Stimulated activated CD8-positive, alpha-beta memory T cell treated with anti-CD3 and anti-CD28 coated beads, Interleukin-15, amount 100 ng/mL, for 48 hours (primary cell): ENCODE data around the gene LRRC28.
"Not testable (repeated sequence)": the region's sequence is repeated elsewhere in the genome, so short reads cannot be mapped to it uniquely, and the experiment has no call there.

Experiments used
- DNase-seq, 2 donors: peaks; one replicate each; pipeline ENCODE4 v3.0.0-alpha.2; 2020; ENCODE audit warnings: low read depth in 2 of 2

Gene LRRC28

DNA sequence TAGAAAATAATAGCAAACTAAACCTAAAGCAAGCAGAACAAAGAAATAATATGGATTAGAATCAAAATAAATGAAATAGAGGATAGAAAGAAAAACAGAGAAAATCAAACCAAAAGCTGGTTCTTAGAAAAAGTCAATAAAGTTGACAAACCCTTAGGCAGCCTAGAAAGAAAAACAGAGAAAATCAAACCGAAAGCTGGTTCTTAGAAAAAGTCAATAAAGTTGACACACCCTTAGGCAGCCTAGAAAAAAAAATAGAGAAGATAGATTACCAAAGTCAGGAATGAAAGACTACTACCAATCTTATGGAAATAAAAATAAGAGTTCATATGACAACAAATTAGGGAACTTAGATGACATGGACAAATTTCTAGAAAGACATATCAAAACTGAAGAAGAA is 142.4 kb downstream of the LRRC28 start:
- no peak for DNase-seq

DNA sequence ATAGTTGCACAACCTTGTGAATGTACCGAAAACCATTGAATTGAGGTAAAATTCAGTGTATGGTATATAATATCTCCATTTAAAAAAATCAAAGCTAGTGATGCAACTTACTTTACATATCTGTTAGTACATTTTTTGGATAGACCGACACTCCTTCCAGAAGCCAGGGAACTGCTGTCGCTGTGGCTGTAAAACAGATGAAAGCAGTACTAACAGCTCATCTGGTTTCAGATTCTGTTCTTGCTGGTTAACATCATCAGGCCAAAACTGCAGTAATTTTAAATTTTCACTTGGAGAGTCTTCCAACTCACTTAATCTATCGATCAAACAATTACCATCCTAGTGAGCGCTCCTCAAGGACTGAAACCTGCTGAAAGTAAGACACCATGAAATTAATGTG is 145.1 kb downstream of the LRRC28 start:
- no peak for DNase-seq

DNA sequence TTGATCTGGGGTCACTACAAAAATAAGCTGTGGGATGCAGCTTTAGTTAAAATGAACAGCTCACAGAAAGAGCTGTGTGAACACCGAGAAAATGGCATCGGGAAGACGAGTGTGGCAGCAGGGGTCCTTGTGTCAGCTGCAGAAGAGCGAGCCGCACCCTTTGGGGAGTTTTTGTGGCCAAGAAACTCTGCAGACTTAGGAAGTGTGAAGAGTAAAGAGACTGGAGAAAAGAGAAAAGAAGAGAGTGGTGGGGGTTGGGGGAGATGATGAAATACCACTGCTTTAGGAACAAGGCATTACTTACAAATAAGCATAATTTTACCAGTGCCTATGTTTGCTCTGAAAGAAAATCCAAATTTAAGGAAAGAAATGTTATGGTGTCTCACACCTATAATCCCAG is 147.8 kb downstream of the LRRC28 start:
- DNase-seq = no peak

DNA sequence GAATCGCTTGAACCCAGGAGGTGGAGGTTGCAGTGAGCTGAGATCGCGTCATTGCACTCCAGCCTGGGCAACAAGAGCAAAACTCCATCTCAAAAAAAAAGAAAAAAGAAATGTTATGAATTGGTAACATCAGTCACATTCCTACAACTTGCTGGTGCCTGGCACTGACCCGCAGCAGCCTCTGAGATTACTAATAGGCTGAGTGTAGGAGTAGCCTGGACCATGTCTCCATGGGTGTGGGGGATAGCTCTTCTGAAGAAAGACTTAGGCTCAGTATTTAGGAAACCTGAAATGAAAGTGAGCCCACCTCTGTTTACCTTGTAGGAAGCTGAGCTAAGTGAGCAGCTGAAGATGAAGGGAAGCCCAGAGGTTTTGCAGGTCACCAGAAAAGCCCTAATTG is 148.3 kb downstream of the LRRC28 start:
- no peak for DNase-seq

DNA sequence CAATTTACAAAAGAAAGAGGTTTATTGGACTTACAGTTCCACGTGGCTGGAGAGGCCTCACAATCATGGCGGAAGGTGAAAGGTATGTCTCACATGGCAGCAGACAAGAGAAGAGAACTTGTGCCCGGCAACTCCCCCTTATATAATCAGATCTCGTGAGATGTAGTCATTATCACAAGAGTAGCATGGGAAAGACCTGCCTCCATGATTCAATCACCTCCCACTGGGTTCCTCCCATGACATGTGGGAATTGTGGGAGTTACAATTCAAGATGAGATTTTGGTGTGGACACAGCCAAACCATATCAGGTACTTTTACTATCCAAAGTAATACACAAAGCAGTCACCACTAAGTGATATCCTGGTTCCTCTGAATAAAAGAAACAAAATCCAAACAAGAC is 149.9 kb downstream of the LRRC28 start:
- not testable (repeated sequence) for DNase-seq

DNA sequence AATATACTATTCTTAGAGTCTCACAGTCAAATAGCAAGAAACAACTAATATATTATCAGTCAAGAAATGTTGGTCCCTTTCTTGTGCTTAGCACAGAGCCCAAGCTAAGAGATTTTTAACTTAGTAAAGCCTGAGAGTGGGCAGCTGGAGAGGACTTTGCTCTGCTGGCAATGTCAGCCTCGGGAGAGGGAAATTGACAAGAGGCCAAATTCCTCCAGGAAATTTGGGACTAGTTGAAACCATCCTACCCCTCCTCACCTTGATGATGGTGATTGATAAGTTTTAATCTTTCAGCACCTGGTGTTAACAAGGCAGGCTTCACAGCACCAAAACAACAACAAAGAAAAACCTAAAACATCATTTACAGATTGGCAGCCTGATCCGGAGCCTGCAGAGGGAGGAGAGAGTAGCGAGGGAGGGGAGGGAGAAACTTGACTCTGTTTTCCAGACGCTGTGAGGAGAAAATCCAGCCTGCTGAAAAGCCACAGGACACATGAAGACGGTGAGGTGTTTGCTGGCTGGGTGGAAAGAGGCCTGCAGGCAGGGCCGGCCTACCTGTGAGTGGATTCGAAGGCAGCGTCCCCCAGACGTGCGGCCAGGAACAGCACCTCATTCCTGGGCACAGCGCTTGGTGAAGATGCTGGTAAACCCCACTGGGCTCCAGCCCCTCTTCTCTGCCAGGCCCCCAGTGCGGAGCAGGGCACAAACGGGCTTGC is 150.9 kb downstream of the LRRC28 start:
- DNase-seq = no peak

DNA sequence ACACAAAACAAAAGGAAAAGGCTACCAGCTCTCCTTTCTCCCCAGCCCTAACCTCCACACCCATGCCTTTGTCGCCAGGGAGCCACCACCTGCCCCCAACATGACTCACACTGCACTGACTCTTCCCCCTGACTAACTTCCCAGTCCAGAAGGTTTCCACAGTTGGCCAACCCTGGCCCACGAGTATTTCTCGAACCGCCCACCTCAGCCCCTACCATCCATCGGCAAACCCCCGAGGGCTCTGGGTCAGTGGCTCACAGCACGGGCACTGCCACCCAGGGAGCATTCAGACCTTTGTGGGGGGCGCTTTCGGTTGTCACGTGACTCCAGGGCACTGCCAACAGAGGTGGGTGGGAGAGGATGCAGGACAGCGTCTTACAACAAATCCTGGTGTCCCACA is 152.3 kb downstream of the LRRC28 start:
- no peak for DNase-seq

DNA sequence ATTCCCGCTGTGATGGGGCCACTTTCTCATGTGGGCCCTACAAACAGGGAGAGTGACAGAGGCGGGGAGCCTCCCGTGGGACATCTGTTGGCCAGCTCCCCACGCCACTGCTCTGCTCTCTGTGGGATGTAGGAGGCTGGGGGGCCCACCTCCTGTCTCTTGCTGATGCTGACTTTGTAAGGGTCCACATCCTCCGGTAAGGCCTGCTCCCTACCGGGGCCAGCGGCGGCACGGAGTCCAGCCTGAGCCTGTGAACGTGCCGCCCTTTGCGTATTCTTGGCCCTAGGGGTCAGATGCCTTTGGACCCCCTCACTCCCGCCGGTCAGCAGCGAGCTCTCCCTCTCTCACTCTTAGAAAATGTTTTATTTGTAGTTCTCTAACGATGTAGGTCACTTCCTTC is 153.2 kb downstream of the LRRC28 start:
- no peak for DNase-seq

DNA sequence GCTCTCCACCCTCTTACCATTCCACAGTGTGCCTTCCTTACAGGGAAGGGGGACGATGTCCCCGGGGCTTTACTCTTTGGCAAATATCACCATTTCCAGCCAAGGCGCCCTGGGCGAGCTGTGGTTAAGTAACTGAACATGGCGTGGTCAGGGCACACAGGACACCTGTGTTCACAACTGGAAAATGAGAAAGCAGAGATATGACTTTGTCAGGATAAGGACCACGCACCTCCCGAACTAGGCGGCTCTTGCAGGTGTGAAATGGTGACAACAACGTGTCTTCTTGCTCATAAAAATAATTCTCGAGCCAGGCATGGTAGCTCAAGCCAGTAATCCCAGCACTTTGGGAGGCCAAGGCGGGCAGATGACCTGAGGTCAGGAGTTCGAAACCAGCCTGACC is 154.8 kb downstream of the LRRC28 start:
- no peak for DNase-seq

DNA sequence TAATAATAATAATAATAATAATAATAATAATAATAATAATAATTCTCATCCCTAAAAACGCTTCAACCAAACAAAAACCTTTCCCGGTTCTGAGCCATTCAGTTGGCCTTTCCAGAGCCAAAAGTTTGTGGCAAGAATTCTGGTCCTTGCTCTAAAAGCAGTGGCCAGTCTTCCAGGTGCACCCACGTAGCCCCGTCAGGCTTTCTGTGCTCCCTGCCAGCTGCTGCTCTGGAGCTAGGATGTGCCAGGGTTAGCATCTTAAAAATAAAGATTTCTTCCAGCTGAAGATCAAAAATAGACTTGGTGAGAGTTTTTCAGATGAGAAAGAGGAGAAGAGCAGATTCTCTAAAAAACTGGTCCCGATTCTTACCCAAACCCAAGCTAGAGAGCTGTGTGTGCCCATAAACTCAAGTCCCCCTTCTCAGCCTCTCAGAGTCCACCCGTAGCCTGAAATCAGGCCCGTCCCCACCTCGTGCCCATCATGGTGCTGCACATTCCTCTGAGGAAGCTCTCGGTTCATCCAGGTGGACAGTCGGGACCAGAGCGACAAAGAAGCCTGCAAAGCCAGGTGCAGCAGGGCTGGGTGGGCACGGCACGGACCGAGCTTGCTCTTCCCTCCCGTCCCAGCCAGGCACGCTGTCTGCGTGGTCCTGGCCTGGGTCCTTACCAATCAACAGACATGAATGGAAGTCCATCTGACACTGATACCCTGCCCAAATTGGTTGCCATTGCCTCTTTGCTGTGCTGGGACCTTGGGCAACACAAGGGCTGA is 155.6 kb downstream of the LRRC28 start:
- DNase-seq = no peak

DNA sequence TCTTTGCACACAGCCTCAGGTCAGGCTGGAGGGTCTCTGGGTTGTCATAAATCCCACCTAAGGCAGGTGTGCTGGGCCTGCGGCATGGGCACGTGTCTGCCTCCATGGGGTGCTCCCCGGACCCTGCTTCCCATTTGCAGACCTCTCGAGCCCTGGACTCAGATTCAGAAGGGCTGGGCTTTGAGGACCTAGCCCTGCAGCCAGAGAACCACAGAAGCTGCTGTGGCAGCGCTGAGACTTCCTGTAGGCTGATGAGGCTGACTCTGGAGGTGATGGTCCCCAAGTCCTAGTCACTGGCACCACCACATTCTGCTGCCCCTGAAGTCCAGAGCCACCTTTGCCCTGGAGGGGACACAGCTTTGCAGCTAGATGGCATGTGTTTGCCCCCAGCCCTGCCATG is 156.4 kb downstream of the LRRC28 start:
- DNase-seq = no peak

DNA sequence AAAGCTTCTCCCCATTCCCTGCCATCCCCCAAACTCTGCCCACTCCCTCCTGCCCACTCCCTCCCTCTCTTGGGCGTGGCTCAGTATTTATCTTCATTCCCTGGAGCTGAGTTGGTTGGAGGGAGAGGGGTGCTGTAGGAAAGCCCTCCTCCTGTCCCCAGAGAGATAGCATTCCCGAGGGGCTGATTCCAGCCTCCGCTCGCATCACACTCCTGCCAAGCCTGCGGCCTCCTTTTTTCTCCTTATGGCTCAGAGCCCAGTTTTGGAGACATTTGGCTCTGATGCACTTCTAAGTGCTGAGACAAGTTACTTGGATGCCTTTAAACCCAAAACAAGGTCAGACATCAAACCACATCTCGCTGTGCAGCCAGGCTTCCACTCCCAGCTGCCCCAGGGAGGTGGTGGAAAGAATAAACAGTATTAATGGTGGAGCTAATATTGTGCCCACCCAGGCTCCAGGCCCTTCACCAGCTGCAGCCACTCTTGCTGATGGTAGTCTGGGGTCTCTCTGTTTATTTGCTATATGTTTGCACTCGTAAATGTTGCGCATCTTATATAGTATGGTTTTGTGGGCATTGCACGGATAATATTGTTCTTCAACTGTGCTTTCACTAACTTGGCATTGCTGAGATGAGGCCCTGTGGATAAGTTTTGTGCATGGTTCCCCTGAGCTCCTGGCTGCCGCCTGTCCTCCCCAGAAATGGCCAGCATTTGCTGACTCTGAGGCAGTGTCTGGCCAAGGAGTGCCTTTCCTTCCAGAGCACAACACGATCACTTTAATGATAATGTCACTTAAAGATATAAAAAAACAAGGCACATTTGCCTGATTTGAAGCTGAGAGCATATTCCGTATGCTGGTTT is 157.2 kb downstream of the LRRC28 start:
- no peak for DNase-seq

DNA sequence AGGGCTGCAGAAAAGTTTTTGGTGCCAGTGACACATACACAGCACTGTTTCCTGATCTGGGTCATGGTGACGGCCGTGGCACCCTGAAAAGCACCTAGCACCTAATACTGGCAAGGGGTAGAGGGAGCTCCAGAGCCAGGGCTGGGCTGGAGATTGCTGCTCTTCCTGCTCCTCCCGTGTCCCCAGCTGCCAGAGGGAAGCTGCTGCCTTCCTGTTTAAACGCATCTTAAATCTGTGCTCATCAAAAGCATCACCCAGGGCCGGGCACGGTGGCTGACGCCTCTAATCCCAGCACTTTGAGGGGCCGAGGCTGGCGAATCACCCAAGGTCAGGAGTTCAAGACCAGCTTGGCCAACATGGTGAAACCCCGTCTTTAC is 157.8 kb downstream of the LRRC28 start:
- no peak for DNase-seq

DNA sequence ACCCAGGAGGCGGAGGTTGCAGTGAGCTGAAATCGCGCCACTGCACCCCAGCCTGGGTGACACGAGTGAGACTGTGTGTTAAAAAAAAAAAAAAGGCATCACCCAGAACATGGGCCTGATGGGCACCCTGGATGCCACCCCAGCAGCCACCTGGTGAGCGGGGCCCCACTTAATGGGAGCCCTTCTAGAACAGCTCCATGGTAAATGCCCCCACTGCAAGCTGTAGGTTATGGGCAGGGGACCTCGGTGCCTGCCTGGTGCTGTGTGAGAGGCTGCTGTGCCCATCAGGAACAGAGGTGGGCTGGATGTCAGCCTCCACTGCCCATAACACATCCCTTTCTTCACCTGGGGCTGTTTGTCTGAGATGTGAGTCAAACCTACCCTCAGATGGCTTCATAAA is 158.3 kb downstream of the LRRC28 start:
- DNase-seq = no peak

DNA sequence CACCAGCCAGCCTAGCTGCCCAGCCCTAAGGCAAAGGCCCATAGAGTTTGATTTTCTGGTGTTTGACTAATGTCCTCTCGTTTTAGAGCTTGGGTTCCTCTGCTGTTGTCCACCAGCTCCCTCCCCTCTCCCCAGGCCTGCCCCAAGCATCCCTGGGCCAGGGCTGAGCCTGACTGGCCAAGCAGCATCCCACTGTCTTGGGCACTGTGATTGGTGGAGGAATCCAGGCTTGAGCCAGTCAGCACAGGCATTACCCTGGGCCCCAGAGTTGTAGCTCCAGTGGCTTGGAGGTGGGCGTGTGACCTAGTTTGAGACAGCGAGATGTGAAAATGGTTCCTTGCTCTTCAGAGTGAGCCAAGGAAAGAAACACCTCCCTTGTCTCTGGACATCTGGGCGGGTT is 159.2 kb downstream of the LRRC28 start:
- DNase-seq = no peak

DNA sequence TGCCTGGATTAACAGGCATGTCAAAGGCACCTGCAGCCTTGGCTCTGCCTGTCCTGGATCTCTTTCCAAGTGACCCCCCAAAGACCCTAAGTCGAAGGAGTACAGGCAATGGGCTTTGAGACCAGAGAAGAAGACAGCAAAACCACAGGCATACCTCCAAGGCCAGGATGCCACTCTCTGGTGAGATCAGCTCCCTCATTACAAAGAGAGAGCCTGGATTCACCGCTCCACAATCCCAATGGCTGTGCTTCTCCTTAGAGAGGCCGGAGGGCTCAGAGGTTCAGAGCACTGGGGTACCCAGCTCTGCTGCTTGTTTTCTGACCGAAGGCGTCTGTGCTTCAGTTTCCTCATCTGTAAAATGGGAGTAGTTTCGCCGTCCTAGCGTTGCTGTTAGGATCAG is 160.0 kb downstream of the LRRC28 start:
- no peak for DNase-seq

DNA sequence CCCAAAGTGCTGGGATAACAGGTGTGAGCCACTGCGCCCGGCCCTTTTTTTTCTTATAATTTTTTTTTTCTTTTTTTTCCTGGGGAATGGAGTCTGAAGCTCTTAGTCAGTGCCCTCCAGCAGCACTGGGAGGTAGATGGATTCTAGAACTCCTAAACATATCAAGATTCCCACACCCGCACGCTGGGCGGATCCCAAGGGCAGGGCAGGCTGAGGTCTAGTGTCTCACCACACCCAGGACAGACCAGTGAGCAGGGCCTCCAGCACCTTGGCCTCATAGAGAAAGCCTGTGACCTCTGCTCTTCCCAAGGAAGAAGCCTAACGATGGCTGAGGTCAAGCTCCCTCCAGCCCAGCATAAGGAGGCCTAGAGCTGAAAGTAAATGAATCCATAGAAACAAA is 160.8 kb downstream of the LRRC28 start:
- no peak for DNase-seq

DNA sequence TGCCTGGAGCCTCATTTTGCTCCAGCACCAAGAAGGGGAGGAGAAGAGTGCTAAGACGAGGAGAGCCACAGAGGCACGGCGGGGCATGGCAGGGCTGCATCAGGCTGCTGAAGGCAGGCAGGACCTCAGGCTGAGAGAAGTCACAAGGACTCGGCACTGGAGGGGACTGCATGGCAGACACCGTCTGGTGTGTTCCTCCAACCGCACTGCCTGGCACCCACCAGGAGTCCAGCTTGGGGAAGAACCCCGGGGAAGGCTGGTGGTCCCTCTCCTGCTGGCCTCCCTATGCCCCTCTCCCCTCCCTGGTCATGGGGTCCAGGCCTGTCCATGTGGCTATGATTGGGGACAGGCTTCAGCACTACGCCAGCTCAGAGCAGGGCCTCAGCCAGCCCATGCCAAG is 161.3 kb downstream of the LRRC28 start:
- no peak for DNase-seq

DNA sequence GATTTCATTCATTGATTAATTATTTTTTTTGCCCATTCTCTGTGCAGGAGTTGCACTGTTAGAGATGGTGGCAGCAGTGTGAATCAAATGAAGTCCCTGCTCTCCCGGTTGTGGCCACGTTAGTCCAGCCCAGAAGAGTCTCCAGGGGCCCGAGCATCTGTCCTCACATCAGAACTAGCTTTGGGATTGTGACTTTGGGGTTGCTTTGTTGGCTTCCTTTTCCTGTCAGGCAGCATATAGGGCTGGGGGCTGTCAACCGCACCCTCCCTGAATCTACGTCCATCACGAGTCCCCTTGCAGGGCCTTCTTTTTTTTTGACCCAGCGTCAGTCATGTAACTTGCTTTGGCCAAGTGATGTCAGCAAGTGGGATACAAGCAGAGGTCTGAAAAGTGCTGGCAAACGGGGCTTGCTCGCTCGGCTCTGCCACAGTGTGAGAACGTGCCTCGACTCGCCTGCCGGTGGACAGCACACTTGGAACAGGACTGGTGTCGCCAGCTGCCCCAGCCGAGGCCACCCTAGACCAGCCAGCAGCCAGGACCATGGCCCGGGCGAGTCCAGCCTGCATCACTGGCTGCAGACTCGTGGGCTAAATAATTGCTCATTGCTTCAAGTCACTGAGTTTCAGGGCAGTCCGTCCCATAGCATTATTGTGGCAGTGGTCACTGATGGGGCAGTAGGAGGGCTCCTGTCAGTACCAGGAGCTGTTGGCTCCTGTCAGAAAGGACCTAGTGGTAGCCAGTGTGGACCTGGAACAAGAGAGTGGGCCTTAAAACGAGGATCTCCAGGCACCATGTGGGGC is 162.9 kb downstream of the LRRC28 start:
- no peak for DNase-seq

DNA sequence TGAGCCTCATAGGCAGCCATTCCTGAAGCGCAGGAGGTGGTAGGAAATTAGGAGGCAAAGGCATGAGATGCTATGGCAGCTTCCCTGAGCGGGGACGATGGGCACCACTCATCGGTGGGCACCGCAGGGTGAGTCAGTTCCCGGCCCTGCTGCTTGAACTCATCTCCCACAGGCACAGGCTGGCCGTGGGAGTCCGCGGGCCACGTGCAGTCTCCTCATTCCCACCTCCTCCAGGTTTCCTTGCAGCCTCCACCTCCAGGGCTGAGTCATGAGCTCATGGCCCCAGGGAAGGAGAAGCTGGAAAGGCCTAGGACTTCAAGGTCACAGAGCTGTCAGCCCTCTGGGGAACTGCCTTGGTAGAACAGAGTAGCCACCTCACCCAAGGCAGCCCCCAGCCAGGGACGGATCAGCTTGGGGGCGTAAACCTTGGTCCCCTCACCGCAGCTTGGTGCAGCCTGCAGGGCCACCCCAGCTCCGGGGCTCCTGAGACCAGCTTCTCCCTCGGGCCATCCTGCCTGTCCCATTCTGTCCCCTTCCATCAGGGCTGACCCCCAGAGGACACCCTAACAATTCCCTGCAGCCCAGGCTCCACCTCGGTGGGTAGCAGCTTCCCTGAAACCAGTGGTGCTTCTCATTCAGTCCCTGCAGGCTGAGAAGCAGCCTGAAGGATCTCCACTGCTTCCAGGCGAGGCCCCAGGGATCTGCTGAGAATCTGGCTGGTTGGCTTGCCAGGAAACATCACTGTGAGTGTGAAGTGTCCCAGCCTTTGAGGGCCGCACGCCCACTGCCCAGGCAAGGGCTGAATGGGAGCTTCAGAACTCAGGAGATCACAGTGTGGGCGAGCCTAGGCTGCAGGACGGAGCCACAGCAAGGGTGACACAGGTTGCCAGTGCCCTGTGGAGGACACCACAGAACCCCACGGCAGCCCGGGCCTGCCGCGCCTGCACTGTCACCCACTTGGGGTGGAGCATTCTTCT is 163.8 kb downstream of the LRRC28 start:
- DNase-seq = no peak
